ENCODE measurements around the gene LGR4.
A peak's percentile ranks its signal among the peaks of the same experiment; 100 is the strongest.

Gene LGR4

GRCh38 chr11:27371489-27371888 is 101.1 kb downstream of the LGR4 start (continued):
- no peak for TF ChIP-seq ZNF580 (tag by site-specific recombination; IDR thresholded peaks at IDR 0.05)
- no peak for TF ChIP-seq ZNF121 (tag by site-specific recombination; IDR thresholded peaks at IDR 0.05)
- no peak for TF ChIP-seq ATF2 (tag by site-specific recombination; IDR thresholded peaks at IDR 0.05; ENCODE audit: low read depth)
- no peak for TF ChIP-seq ZFHX2 (tag by site-specific recombination; conservative IDR thresholded peaks at IDR 0.05)
- TF ChIP-seq ZNF366 (tag by site-specific recombination; conservative IDR thresholded peaks at IDR 0.05), result no peak
- no peak for TF ChIP-seq ZNF211 (tag by site-specific recombination; IDR thresholded peaks at IDR 0.05; ENCODE audit: low read depth)
- no peak for TF ChIP-seq SP3 (tag by site-specific recombination; IDR thresholded peaks at IDR 0.05)

DNA sequence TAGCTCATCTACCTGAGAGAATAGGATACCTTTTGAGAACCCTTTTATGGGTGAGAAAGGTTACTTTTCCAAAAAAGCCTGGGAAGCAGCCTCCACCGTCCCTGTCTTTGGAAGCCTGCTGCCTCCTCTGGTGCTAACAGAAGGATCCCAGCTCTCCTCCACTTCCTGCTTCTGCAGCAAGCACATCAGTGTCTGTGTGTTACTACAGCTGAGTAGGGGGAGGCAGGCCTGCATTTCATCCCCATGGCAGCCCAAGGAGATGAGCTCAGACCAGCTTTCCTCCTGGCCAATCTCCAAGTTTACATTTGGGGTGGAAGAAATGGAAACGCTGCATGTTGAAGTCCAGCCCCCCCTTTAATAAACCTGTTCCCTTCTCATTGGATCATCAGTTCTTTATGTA is 102.2 kb downstream of the LGR4 start:
- TF ChIP-seq BCL11A (tag by site-specific recombination; IDR thresholded peaks at IDR 0.05; ENCODE audit: low read depth), result no peak
- TF ChIP-seq, protein P1, sequence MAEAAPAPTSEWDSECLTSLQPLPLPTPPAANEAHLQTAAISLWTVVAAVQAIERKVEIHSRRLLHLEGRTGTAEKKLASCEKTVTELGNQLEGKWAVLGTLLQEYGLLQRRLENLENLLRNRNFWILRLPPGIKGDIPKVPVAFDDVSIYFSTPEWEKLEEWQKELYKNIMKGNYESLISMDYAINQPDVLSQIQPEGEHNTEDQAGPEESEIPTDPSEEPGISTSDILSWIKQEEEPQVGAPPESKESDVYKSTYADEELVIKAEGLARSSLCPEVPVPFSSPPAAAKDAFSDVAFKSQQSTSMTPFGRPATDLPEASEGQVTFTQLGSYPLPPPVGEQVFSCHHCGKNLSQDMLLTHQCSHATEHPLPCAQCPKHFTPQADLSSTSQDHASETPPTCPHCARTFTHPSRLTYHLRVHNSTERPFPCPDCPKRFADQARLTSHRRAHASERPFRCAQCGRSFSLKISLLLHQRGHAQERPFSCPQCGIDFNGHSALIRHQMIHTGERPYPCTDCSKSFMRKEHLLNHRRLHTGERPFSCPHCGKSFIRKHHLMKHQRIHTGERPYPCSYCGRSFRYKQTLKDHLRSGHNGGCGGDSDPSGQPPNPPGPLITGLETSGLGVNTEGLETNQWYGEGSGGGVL (tag by site-specific recombination; IDR thresholded peaks at IDR 0.05), result peak; percentile 58; the same call in 1 of the 2 replicates
- Histone ChIP-seq H3K9me3 (ENCODE audit: control insufficient read depth, insufficient read depth, low read depth, low read length) (no peaks in the 10 kb centered on the region), H3K4me3 (ENCODE audit: low read depth, low read length) (no peak overlapping the region), H3K36me3 (ENCODE audit: control insufficient read depth in 2 of 2, insufficient read depth in 1 of 2, low read length in 2 of 2) (peaks cover 4 to 44% of the 10 kb centered on the region in 2 experiments; a peak in 2 of 3 replicates), H3K27ac (ENCODE audit: extremely low read depth, low read depth, low read length) (no peak overlapping the region), H3K4me1 (ENCODE audit: control insufficient read depth, insufficient read depth, low read length) (peaks cover 7% of the 10 kb centered on the region; the same call in 1 of the 2 replicates)
- ChIA-PET CTCF (interaction anchor here (0.5 to 2.3 kb wide), 5 partner anchors 74 to 223 kb away, joined by 4 to 10 read pairs (median 4); no protein-coding TSS in a partner anchor), POLR2A (no interaction called here)

DNA sequence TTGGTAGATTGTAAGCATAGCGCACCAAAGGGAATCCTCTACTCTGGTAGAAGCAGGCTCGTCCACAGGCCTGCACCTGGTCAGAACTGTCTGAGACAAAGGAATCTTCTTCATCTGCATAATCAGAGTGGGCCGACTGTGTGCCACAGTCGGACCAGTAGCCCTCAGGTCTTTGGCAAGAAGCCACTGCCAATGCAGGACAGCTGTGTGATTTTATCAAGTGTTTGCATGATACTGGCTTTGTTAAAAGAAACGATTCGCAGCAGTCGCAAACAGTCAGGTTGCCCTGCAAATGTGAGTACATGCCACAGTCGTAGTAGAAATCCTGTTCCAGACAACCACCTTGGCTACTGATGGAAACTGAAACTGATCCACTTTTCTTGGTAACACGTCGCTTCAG is 104.7 kb downstream of the LGR4 start:
- Histone ChIP-seq H3K27ac (ENCODE audit: extremely low read depth, low read depth, low read length) (no peak overlapping the region), H3K4me3 (ENCODE audit: low read depth, low read length) (no peak overlapping the region), H3K4me1 (ENCODE audit: control insufficient read depth, insufficient read depth, low read length) (no peaks in the 10 kb centered on the region), H3K36me3 (ENCODE audit: control insufficient read depth in 2 of 2, insufficient read depth in 1 of 2, low read length in 2 of 2) (peaks cover 4 to 38% of the 10 kb centered on the region in 2 experiments; a peak in 2 of 3 replicates), H3K9me3 (ENCODE audit: control insufficient read depth, insufficient read depth, low read depth, low read length) (no peaks in the 10 kb centered on the region)
- ChIA-PET POLR2A (no interaction called here), CTCF (no interaction called here)
- TF ChIP-seq ZNF747 (tag by site-specific recombination; IDR thresholded peaks at IDR 0.05) (no peak), HOXC10 (CRISPR knock-in tag; IDR thresholded peaks at IDR 0.05) (no peak), ZNF473 (tag by site-specific recombination; IDR thresholded peaks at IDR 0.05) (no peak), ZNF660 (tag by site-specific recombination; IDR thresholded peaks at IDR 0.05) (no peak), ZSCAN23 (tag by site-specific recombination; IDR thresholded peaks at IDR 0.05) (no peak), ZNF555 (tag by site-specific recombination; conservative IDR thresholded peaks at IDR 0.05) (no peak), ZNF600 (tag by site-specific recombination; IDR thresholded peaks at IDR 0.05) (no peak), ZNF133 (tag by site-specific recombination; IDR thresholded peaks at IDR 0.05) (no peak), TCF7L2 (IDR thresholded peaks at IDR 0.05; ENCODE audit: borderline replicate concordance, low read depth, low read length) (no peak), ZFP69B (tag by site-specific recombination; IDR thresholded peaks at IDR 0.05) (no peak), ZBTB6 (tag by site-specific recombination; IDR thresholded peaks at IDR 0.05) (no peak), ZIC2 (tag by site-specific recombination; IDR thresholded peaks at IDR 0.05) (no peak), ZNF621 (tag by site-specific recombination; IDR thresholded peaks at IDR 0.05) (no peak), ZNF175 (tag by site-specific recombination; IDR thresholded peaks at IDR 0.05) (no peak), ZNF140 (tag by site-specific recombination; IDR thresholded peaks at IDR 0.05) (no peak), ZSCAN30 (tag by site-specific recombination; IDR thresholded peaks at IDR 0.05) (no peak)
- TF ChIP-seq, protein P2, sequence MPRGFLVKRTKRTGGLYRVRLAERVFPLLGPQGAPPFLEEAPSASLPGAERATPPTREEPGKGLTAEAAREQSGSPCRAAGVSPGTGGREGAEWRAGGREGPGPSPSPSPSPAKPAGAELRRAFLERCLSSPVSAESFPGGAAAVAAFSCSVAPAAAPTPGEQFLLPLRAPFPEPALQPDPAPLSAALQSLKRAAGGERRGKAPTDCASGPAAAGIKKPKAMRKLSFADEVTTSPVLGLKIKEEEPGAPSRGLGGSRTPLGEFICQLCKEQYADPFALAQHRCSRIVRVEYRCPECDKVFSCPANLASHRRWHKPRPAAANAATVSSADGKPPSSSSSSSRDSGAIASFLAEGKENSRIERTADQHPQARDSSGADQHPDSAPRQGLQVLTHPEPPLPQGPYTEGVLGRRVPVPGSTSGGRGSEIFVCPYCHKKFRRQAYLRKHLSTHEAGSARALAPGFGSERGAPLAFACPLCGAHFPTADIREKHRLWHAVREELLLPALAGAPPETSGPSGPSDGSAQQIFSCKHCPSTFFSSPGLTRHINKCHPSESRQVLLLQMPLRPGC (tag by site-specific recombination; IDR thresholded peaks at IDR 0.05), result no peak
- TF ChIP-seq, protein P3, sequence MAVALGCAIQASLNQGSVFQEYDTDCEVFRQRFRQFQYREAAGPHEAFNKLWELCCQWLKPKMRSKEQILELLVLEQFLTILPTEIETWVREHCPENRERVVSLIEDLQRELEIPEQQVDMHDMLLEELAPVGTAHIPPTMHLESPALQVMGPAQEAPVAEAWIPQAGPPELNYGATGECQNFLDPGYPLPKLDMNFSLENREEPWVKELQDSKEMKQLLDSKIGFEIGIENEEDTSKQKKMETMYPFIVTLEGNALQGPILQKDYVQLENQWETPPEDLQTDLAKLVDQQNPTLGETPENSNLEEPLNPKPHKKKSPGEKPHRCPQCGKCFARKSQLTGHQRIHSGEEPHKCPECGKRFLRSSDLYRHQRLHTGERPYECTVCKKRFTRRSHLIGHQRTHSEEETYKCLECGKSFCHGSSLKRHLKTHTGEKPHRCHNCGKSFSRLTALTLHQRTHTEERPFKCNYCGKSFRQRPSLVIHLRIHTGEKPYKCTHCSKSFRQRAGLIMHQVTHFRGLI (tag by site-specific recombination; IDR thresholded peaks at IDR 0.05), result no peak
